ENCODE data around the gene CKAP5. TPM values are rescaled to one million over a fixed set of nuclear protein-coding genes. Genes with fewer than 3 reads are reported as not detected.
"Not testable (repeated sequence)": the region's sequence is repeated elsewhere in the genome, so short reads cannot be mapped to it uniquely, and the experiment has no call there.

Gene CKAP5
- total RNA-seq, 1 donor from 2014 or later: 31.5 TPM

DNA sequence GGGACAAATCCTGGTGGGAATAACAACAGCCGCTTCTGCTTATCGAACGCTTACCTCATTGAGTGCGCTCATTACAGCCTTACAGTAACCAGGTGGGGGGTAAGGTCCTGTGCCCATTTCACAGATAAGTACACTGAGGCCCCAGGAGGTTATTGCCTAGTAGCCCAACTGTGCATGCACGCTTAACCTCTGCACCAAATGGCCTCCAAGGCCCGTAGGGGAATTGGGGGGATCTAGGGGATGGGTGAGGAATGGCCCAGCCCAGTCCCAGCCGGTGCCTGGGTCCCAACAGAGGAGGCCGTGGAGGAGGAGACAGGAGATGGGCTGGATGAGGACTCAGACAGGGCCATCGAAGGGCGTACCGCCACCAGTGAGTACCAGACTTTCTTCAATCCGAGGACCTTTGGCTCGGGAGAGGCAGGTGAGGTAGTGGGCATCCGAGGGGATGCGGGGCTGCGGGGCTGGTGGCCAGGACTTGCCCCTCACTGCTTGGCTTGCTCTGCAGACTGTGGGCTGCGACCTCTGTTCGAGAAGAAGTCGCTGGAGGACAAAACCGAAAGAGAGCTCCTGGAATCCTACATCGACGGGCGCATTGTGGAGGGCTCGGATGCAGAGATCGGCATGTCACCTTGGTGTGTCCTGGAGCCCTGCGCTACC lies 119.7 kb downstream of the CKAP5 start:
- no peak for DNase-seq (ENCODE audit: low spot score)

DNA sequence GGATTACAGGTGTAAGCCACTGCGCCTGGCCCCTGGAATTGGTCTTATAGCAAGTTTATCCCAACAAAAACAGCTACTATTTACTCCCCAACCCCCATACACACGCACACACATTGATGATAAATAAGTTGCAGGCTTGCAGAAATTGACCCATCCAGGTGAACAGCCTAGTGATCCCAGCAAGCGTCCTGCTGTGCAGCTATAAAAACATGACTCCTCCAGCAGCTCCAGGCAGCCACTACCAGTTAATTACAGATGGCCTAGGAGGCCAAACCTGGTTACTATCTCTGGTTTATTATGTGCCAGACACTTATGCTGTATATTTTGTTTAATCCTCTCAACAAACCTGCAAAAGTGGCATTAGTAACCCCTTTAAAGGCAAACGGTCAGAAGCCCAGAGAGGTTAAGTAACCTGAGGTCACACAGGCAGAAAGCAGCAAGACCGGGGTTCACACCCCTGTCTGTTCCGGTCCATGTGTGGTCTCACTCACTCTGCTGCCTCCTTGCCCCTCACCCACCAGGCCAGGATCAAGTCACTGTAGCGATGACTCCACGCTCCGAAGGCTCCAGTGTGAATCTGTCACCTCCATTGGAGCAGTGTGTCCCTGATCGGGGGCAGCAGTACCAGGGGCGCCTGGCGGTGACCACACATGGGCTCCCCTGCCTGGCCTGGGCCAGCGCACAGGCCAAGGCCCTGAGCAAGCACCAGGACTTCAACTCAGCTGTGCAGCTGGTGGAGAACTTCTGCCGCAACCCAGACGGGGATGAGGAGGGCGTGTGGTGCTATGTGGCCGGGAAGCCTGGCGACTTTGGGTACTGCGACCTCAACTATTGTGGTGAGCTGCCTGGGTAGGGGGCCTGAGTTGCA lies 120.5 kb downstream of the CKAP5 start:
- no peak for DNase-seq (ENCODE audit: low spot score)

DNA sequence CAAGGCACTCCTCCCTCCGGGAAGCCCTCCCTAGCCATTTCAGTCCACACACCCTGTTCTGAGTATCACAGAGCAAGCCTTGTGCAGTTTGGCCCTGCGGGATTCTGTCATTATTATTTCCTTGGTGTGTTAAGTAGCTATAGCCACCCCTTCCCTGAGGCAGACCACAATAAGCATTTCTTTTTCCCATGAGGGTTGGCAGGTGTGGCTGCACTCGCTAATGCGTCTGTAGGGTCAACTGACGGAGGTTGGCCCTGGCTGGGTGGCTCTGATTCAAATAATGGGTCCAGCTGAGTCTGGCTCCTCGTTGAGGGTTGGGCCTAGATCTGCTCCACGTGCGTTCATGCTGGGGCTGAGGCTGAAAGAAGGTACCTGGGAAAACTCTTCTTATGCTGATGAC lies 122.0 kb downstream of the CKAP5 start:
- DNase-seq (ENCODE audit: low spot score): no peak

DNA sequence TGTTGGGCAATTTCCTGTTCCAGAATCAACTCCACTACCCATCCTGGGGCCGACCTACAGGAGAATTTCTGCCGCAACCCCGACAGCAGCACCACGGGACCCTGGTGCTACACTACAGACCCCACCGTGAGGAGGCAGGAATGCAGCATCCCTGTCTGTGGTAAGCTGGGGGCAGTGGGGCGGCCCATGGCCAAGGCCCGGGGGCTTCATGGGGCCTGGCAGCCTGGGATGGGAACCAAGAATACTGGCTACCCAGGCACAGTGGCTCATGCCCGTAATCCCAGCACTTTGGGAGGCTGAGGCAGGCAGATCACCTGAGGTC lies 122.8 kb downstream of the CKAP5 start:
- no peak for DNase-seq (ENCODE audit: low spot score)

DNA sequence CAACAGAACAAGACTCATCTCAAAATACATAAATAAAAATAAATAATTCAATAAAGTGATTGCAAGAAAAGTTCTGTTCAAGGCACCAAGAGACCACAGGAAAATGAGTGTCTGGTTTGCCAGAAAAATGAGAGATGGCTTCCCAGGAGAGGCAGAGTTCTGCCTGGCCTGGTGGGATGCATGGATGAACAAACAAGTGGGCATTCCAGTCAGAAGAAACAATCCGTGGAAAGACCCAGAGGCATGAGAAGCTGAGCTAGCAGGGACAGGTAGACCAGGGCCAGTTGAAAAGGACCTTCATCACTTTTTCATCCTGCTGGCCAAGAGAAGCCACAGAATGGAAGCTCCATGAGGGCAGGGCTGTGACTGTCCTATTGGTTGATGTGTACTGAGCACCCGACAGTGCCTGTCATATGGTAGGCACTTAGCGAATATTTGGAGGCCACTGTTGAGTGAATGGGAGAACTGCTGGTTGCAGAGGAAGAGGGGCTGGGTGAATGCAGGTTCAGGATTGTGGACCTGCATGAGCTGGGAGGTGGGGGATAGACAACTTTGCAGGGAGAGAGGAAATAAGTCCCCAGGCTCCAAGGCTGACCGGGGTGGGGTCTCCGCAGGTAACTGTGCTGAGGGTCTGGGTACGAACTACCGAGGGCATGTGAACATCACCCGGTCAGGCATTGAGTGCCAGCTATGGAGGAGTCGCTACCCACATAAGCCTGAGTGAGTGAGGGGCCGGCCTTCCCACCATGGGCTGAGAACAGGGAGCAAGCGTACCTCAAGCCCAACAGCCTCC lies 123.3 kb downstream of the CKAP5 start:
- no peak for DNase-seq (ENCODE audit: low spot score)

DNA sequence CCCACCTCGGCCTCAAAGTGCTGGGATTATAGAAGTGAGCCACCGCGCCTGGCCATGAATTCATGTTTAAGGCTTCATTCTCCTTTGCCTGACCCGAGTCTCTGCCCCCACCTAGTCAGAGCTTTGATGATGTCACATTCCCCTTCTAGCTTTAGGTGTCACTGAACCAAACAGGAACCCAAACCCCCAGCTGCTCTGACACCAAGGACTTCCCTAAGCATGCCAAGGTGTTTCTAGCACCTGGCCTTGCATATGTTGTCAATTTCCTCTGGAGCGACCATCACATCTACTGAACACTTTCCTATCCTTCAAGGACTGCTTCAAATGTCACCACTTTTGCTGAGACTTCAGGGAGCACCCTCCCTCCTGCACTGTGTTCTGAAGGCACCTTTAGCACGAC lies 124.8 kb downstream of the CKAP5 start:
- no peak for DNase-seq (ENCODE audit: low spot score)

DNA sequence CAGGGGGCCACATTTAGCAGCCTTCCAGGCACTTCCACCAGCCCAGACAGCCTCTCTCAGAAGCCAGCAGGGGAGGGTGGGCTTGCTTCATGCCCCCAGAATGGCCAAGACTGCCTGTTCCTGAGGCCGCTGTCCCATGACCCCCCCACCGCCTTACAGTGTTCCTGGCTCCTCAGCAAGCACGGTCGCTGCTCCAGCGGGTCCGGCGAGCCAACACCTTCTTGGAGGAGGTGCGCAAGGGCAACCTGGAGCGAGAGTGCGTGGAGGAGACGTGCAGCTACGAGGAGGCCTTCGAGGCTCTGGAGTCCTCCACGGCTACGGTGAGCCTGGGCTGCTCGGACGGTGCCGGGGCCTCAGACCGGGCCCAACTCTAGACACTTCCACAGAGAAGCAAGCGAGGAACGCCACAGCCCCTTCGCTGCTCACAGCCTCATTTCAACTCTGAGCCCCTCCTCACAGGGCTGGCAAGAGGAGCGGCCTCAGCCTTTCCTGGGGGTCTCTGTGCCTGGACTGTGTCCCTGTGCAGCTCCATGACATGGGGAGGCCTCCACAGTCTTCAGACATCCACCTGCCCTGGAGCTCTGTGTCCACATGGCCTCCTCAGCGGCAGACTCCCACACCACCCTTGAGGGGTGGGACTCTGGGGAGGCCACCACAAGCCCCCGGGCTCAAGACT lies 126.4 kb downstream of the CKAP5 start:
- no peak for DNase-seq (ENCODE audit: low spot score)

DNA sequence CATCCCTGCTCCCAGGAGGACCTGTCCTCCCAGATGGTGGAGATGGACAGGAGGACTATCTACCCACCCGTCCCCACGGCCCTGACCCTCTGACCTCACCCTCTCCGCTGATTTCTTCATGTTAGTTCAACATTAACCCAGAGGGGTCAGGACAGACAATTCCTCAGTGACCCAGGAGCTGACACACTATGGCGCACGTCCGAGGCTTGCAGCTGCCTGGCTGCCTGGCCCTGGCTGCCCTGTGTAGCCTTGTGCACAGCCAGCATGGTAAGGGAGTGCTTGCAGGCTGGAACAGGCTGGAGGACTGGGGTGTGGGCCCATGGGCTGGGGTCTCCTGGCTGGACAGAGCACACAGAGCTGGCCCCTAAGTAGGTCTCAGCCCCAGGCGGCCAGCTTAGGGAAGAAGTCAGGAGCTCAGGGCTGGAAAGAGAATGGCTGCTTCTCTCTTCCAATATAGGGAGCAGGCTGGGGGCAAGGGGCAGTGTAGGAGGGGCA lies 127.0 kb downstream of the CKAP5 start, which contains the start of gene F2:
Gene F2, plus strand, starts transcription at position 166 of the 495 bp plus-strand sequence. Its CDS starts 23 bp downstream, at position 189.
- no peak for DNase-seq (ENCODE audit: low spot score)

DNA sequence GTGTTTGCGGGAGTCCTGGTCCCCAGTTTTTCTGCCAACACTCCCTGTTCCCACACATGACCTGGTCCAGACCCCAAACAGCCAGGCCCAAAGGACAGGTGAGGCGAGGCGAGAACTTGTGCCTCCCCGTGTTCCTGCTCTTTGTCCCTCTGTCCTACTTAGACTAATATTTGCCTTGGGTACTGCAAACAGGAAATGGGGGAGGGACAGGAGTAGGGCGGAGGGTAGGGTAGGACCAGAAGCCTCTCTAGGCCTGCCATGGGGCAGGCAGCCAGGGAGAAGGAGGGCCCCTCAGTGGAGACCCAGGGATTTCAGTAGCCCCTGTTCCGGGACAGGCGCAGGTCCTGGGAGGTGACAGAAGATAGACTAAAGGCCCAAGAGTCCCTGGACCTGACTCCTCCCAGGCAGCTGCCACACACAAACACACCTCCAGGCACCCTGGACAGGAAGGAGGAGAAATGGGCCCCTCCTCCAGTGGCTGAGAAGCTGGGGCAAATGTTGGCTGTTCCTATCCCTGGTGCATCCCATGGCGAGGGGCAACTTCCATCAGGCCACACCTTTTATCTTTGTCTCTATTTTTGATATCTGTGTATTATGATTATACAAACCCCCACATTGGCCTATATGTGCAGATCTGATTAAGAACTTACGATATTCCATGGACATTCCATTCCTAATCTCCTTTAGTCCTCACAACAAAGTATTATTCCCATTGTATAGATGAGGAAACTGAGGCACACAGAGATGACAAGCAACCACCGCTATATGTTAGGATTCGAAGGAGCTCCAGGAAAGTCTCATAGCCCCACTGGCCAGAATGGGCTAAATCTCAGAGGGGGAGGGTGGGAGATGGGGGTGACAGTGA lies 127.7 kb downstream of the CKAP5 start:
- DNase-seq (ENCODE audit: low spot score): no peak

DNA sequence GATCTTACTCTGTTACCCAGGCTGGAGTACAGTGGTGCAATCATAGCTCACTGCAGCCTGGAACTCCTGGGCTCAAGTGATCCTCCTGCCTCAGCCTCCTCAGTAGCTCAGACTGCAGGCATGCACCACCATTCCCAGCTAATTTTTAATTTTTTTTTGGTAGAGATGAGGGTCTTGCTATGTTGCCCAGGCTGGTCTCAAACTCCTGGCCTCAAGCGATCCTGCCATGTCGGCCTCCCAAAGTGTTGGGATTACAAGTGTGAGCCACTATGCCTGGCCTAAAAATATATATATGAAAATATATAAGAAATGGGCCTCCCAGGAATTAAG lies 128.3 kb downstream of the CKAP5 start:
- DNase-seq (ENCODE audit: low spot score): not testable (repeated sequence)

DNA sequence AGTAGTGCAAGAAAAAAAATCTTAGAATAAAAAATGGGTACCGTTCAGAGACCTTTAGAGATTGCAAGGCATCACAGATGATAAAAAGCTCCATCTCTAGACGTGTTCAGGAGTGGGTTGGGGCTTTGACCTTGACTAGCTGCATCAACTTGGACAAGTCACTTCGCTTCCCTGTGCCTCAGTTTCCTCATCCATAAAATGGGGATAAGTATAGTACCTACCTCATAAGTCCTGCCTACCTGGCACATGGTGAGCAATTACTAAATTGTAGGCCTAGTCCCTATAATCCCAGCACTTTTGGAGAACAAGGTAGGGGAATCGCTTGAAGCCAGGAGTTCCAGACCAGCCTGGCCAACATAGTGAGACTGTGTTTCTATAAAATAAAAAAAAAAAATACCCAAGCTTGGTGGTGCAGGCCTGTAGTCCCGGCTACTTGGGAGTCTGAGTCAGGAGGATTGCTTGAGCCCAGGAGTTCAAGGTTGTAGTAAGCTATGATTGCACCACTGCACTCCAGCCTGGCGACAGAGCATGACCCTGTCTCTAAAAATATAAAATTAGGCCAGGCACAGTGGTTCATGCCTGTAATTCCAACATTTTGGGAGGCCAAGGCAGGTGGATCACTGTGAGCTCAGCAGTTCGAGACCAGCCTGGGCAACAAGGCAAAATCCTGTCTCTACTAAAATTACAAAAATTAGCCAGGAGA lies 133.1 kb downstream of the CKAP5 start:
- DNase-seq (ENCODE audit: low spot score): no peak

DNA sequence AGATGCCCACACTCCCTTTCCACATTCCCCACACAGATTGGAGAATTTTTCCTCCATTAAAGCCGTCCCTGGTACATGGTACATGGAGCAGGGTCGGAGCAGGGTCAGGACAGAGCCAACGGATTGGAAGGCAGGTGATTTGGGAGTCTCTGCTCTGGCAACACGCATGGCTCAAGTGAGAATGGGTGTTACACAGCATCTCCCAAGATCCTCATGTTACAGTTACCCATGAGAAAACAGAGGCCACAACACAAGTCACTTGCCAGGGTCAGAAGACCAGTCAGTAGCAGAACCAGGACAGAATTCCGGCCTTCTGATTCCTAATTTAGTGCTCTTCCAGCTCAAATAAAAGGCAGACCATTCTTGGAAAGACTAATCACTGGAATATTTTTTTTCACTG lies 134.8 kb downstream of the CKAP5 start:
- DNase-seq (ENCODE audit: low spot score): no peak

DNA sequence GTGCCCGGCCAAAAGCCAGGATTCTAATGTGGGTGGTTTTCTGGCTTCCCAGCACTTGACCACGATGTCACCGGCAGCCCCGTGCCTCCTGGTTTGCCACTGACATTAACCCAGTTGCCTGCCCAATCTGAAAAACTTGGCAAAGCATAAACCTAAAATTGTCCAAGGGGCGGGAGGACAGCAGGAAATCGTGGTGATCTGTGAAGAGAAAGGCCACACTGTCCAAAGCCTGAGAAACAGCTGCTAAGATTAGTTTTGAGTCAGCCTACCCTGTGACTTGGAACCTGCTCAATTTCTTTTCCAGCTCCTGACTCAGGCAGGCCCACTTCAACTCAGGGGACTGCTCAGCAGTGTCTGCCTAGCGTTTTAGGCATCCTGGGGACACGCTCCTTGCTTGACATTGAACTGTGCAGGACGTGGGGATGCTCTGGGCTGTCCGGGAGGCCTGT lies 135.2 kb downstream of the CKAP5 start:
- peak; percentile 83 for DNase-seq (ENCODE audit: low spot score)

DNA sequence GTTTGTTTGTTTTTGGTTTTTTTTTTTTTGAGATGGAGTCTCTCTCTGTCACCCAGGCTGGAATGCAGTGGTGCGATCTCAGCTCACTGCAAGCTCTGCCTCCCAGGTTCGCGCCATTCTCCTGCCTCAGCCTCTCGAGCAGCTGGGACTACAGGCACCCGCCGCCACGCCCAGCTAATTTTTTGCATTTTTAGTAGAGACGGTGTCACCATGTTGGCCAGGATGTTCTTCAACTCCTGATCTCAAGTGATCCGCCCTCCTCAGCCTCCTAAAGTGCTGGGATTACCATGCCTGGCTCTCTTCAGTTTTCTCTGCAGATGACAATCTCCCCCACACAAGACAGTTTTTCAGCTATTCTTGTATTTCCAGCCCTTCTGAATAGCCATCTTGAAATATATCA lies 136.7 kb downstream of the CKAP5 start:
- not testable (repeated sequence) for DNase-seq (ENCODE audit: low spot score)

DNA sequence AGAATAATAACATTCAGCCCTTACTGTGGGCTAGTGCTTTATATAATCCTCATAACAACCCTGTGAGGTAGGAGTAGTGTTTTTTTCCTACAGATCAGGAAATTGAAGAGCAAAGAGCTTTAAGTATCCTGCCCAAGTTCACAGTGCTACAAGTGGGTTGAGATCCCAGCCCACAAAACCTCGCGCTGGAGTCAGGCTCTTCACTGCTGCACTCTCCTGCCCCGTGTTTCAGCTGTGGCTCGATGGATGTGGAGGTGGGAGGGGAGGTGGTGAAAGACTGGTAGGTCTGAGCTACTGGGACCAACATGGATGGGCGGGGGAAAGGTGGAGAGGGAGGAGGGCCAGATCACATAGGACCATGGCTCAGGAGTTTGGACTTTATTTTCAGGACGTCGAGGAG lies 139.2 kb downstream of the CKAP5 start:
- DNase-seq (ENCODE audit: low spot score): no peak

DNA sequence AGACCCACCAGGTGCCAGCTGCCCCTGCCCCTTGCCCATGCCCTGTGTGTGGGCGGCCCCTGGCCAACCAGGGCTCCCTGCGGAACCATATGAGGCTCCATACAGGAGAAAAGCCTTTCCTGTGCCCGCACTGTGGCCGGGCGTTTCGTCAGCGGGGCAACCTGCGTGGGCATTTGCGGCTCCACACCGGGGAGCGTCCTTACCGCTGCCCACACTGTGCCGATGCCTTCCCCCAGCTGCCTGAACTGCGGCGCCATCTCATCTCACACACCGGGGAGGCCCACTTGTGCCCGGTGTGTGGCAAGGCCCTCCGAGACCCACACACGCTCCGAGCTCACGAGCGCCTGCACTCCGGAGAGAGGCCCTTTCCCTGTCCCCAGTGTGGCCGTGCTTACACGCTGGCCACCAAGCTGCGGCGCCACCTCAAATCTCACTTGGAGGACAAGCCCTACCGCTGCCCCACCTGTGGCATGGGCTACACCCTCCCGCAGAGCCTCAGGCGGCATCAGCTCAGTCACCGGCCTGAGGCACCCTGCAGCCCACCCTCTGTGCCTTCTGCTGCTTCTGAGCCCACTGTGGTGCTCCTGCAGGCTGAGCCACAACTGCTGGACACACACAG lies 140.9 kb downstream of the CKAP5 start:
- DNase-seq (ENCODE audit: low spot score): no peak

DNA sequence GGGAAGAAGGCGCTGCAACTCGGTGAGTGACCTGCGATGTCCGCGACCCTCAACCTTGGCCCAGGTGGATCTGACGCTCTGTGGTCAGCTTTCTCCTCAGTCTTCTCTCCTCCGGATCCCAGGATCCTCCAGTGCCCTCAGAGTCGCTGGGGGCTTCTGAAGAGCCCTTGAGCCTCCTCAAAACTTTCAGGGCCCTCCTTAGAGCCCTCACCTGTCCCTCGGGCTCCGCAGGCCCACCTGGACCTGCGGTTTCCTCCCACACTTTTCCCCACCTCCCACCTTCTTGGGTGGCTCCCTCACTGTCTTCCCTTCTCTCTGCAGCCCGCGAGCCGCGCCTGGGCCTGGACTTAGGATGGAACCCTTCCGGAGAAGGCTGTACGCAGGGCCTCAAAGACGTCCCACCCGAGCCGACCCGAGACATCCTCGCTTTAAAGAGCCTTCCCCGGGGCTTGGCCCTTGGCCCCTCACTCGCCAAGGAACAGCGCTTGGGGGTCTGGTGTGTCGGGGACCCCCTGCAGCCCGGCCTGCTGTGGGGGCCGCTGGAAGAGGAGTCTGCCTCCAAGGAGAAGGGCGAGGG lies 144.9 kb downstream of the CKAP5 start:
- DNase-seq (ENCODE audit: low spot score): no peak

DNA sequence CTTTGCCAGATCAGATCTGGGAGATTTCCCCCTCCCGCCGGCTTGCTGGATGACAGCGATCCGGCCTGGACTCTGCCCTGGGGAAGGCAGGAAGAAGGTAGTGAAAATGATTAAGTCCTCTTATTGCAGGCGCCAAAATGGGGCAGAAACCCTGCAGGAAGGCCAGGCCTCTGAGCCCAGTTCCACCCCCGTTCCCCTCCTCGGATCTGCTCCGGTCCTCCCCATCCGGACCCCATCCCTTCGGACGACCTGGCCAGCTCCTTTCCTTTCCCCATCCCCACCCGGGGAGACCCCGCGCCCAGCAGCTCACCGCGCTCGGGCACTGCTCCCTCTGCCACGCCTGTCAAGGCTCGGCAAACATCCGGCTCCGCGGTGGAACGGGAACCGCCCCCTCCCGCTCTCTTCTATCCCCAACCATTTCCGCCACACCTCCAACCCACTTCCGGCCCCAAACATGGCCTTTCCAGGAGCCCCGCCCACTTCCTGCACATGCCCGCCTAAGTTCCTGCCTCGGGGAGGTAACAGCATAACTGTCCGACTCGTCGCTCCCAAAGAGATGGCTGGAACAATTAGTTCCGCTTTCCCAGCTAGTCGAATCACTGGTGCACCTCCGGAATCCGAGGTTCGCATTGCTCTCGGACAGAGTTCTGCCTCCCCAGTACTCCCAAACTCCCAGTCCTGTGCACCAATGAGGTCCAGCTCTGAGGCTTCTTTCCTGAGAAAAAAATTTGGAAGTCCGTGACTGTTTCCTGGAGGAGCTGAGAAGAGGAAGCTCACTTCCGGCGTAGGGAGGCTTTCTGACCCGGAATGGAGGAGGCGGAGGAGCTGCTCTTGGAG lies 145.6 kb downstream of the CKAP5 start, which contains the start of the genes ARHGAP1 and ZNF408:
Gene ARHGAP1, minus strand, starts transcription at position 379 of the 837 bp plus-strand sequence. CDS start 4,512 bp downstream, outside the sequence.
Gene ZNF408, plus strand, starts transcription at position 791 of the 837 bp plus-strand sequence. Its CDS starts 17 bp downstream, at position 808.
- DNase-seq (ENCODE audit: low spot score): peak; percentile 99
